GM21526 (cell line): ENCODE measurements around the gene FCHO1.

ENCODE experiments used
- ATAC-seq: cut with Tn5 transposase; IDR thresholded peaks from one replicate; pipeline ENCODE4 v1.9.1; 2021; ENCODE audit warnings: moderate library complexity; ENCODE audit not compliant: unreplicated experiment, low FRiP score

Gene FCHO1

GRCh38 chr19:17751103-17751911, at the start of gene FCHO1:
Gene FCHO1, plus strand, starts transcription at chr19:17751477. Its CDS starts 3,688 bp downstream, at chr19:17755165.
- ATAC-seq, result peak; percentile 27

GRCh38 chr19:17703824-17704463, 47.3 kb upstream of the FCHO1 start:
- no peak for ATAC-seq

DNA sequence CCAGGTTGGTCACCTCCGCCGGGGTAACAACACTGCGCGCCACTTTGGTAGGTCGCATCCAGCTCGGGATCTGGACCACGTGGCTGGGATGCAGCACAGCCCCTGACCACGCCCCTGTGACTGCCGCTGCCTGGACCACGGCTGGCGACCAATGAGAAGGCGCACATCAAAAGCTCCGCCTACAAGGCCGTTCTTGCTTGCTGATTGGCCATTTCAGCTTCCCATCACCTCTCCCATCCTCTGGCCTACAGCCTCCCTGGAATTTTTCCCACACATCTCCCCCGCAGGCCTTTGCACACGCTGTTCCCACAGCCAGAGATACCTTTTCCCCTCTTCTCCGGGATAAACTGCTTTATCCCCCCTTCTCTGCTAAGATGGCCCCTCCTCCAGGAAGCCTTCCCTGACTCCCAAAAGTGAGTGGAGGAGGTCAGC, 44.5 kb upstream of the FCHO1 start:
- no peak for ATAC-seq

GRCh38 chr19:17711851-17712250, 39.4 kb upstream of the FCHO1 start:
- no peak for ATAC-seq

GRCh38 chr19:17716309-17716929, 34.9 kb upstream of the FCHO1 start:
- no peak for ATAC-seq

GRCh38 chr19:17718550-17718946, 32.7 kb upstream of the FCHO1 start:
- no peak for ATAC-seq

- ATAC-seq, result peak; percentile 58
These were observed 32.1 kb upstream of the FCHO1 start, which contains the start of gene MAP1S for GRCh38 chr19:17718947-17719711. Gene MAP1S, plus strand, starts transcription at chr19:17719480. Its CDS starts 23 bp downstream, at chr19:17719503.

DNA sequence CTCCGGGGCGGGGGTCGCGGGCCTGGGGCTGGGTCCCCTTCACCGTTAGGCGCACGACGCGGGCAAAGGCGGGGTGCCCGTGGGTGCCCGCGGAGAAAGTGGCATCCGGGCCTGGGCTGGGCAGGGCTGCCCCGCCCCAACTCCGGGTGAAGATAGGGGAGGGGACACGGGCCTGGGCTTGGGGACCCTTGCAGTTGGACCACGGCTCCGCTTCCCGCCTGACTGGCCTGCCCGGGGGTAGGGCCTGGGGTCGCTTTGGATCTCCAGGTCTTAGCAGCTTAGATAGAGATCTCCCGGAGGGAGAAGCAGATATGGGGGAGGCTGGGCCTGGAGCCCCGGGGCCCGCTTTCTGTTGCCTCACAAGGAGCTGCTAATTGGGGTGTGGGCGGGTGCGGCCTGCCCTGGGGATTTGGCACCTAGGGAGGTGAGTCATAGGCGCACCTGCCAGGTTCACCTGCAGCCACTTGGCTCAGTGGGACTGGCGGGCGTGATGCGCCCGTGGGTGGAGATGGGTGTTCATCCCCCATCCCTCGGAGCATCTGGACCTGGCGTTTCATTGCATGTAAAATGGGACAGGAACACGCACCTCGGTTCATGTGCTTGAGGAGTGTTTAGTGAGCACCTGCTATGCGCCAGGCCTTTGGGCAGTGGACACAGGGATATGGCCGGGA, 31.4 kb upstream of the FCHO1 start:
- ATAC-seq, result peak; percentile 14

DNA sequence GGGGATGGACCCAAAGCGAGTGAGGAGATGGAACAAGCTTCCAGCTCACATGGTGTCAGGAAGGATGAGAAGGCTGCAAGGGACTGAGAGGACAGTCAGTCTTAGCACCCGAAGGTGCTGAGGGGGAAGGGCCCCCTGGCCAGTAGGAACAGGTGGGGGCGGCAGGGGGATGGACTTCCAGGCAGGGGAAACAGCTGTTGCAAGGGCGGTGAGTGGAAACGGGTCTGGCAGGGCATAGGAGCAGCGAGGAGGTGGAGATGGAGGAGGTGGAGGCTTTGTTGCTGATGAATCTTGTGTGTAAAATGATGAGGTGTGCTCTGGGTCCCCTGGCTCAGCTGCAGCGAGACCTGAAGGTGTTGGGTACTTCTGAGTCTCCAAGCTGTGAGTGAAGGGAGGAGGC, 30.8 kb upstream of the FCHO1 start:
- ATAC-seq, result no peak

DNA sequence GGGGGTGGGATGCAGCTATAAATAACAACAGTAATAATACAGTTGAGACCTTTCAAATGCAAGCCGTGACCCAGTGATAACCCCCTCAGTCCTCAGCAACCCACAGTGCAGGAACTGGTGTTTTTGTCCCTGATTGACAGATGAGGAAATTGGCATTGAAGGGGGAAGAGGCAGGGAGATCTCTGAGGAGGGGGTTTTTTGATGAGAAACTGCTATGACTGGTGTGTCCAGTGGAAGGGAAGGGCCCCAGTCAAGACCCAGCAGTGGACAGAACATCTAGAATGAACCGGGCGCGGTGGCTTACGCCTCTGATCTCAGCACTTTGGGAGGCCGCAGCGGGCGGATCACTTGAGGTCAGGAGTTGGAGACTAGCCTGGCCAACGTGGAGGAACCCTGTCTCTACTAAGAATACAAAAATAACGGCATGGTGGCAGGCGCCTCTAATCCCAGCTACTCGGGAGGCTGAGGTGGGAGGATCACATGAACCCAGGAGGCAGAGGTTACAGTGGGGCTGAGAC, 30.1 kb upstream of the FCHO1 start:
- ATAC-seq, result no peak

- ATAC-seq, result no peak
These were observed 29.5 kb upstream of the FCHO1 start for GRCh38 chr19:17721821-17722220.

- no peak for ATAC-seq
These were observed 28.5 kb upstream of the FCHO1 start for GRCh38 chr19:17722655-17723240.

DNA sequence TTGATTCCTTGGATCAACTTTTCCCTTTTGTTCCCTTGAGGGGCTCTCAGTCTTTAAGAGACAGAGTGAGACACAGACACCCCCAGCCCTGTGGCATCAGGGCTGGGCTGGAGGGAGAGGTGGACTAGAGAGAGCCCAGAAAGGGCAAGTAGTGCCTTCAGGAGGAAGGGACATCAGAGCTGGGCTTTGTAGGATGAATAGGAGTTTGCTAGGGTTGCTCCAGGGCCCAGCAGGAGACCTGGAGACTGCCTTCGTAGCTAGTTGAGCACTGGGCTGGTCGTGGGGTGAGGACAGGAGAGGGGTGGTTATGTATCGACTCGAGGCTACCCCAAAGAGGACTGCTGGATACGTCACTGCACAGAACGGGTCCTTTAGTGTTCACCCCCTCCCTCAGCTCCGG, 26.6 kb upstream of the FCHO1 start:
- no peak for ATAC-seq

DNA sequence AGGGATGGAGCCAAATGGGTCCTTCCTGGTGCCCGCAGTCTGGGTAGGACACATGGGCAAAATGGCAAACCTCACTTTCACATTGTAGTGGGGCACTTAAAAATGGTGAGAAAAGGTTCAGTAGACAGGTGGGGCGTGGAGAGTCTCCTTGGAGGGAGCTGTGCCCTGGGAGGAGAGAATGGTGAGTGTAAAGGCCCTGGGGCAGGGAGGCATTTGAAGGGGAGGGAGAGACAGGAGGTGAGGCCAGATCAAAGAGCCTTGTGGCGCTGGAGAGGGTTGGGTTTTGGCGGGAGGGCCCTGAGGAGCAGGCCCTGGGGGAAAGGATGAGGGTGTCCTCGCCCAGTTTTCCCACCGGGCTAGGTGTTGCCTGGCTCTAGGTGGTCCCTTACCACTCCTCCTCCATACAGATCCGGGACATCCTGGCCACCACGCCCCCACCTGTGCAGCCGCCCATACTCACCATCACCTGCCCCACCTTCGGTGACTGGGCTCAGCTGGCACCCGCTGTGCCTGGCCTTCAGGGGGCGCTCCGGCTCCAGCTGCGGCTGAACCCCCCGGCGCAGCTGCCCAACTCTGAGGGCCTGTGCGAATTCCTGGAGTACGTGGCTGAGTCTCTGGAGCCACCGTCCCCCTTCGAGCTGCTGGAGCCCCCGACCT, 25.7 kb upstream of the FCHO1 start:
- no peak for ATAC-seq

GRCh38 chr19:17726136-17726741, 25.0 kb upstream of the FCHO1 start:
- ATAC-seq, result no peak

- no peak for ATAC-seq
These were observed 24.1 kb upstream of the FCHO1 start for GRCh38 chr19:17726964-17727773.

DNA sequence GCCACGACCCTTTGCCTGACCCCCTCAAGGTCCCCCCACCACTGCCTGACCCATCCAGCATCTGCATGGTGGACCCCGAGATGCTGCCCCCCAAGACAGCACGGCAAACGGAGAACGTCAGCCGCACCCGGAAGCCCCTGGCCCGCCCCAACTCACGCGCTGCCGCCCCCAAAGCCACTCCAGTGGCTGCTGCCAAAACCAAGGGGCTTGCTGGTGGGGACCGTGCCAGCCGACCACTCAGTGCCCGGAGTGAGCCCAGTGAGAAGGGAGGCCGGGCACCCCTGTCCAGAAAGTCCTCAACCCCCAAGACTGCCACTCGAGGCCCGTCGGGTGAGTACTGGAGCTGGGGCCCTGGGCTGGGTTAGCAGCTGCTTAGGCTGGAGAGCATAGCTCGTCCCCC, 23.4 kb upstream of the FCHO1 start:
- no peak for ATAC-seq

DNA sequence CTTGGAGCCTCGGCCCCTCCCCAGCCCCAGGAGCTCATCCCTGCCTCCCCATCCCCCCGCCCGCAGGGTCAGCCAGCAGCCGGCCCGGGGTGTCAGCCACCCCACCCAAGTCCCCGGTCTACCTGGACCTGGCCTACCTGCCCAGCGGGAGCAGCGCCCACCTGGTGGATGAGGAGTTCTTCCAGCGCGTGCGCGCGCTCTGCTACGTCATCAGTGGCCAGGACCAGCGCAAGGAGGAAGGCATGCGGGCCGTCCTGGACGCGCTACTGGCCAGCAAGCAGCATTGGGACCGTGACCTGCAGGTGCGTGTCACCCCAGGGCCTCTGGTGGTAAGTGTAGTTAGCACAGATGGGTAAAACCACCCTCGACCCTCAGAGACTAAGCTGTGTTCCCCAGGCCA, 18.1 kb upstream of the FCHO1 start:
- no peak for ATAC-seq
